GM10847 (cell line): ENCODE measurements around the gene FFAR1.

Experiments
- POLR2A ChIP-seq: IDR thresholded peaks from 2 replicates; pipeline ENCODE4 v1.6.1; 2011; ENCODE audit not compliant: insufficient read length; ENCODE audit errors: extremely low read depth

FFAR1 gene

GRCh38 chr19:35381318-35381717 is 33.6 kb downstream of the FFAR1 start:
- no peak for TF ChIP-seq POLR2A

GRCh38 chr19:35381926-35382325 is 34.2 kb downstream of the FFAR1 start:
- TF ChIP-seq POLR2A: no peak

- TF ChIP-seq POLR2A: no peak
These were observed 35.8 kb downstream of the FFAR1 start for GRCh38 chr19:35383536-35383935.

GRCh38 chr19:35388277-35389054 is 40.8 kb downstream of the FFAR1 start:
- TF ChIP-seq POLR2A: no peak

- no peak for TF ChIP-seq POLR2A
These were observed 41.6 kb downstream of the FFAR1 start for GRCh38 chr19:35389192-35389861.

GRCh38 chr19:35392742-35393715 is 45.3 kb downstream of the FFAR1 start:
- TF ChIP-seq POLR2A: no peak

GRCh38 chr19:35395382-35396199 is 47.9 kb downstream of the FFAR1 start:
- no peak for TF ChIP-seq POLR2A

- no peak for TF ChIP-seq POLR2A
These were observed 48.7 kb downstream of the FFAR1 start for GRCh38 chr19:35396240-35396885.

GRCh38 chr19:35397064-35397463 is 49.4 kb downstream of the FFAR1 start:
- TF ChIP-seq POLR2A: no peak
